Stimulated activated CD8-positive, alpha-beta memory T cell treated with anti-CD3 and anti-CD28 coated beads, Interleukin-15, amount 100 ng/mL, for 1 hour (primary cell): Measurements from ENCODE around the gene GTF3C5.
"Not testable (repeated sequence)": the region's sequence is repeated elsewhere in the genome, so short reads cannot be mapped to it uniquely, and the experiment has no call there.

Experiments
- DNase-seq: peaks from one replicate; pipeline ENCODE4 v3.0.0-alpha.2; 2020; ENCODE audit warnings: low read depth

GTF3C5 gene

DNA sequence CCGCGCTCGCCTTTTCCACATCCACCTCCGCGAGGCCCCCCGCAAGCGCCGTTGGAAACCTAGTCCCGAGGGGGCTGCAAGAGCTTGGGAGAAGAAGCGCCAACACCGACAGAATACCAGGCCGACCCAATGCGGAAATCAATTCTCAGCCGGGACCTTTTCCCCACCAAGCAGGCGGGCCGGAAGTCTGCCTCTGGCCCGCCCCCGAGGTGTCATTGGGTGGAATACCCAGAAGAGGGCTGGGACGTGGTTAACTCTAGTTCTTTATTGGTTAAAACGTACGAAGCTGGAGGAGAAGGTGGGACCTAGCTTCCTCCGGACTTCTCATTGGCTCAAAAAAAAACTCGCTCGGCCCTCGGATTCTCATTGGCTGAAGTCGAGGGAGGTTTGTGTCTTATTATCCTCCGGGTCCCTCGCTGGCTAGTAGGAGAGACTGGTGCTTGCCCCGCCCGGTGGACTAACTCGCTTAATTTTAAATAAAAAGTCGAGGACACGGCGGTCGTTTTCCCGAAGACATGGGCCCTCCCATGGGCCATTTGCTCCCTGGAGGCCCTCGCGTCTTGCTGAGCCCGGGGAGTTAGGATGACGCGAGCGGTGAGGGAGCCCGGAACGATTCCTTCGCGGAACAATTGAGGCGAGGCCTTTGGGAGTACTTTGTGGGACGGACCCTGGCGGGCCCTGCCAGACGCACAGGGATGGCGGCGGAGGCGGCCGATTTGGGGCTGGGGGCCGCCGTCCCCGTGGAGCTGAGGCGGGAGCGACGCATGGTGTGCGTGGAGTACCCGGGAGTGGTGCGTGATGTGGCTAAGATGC lies at the start of gene GTF3C5:
Gene GTF3C5 (plus strand): TSS at position 681 of the 813 bp plus-strand sequence. CDS start 15 bp downstream, at position 696.
- peak; percentile 83 for DNase-seq

DNA sequence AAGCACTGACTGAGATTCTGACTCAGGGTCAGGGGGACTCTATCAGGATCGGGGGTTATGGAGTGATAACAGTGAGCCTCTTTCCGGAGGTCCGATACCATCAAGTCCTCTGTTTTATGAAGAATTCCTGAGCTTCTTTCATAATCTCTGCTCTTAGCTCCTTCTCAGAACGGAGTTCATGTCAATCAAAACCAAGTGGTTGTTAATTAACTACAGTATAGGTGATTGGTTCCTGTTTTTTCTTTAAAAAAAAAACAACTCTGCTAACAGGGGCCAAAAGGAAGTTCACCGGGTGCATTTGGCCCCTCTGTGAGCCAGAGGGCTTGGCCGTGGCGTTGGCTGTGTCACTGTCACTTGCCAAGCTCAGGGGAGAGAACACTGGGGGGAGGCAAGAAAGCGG lies 48.3 kb upstream of the GTF3C5 start:
- DNase-seq = no peak

GRCh38 chr9:132983491-132984201 lies 47.2 kb upstream of the GTF3C5 start:
- DNase-seq = no peak

DNA sequence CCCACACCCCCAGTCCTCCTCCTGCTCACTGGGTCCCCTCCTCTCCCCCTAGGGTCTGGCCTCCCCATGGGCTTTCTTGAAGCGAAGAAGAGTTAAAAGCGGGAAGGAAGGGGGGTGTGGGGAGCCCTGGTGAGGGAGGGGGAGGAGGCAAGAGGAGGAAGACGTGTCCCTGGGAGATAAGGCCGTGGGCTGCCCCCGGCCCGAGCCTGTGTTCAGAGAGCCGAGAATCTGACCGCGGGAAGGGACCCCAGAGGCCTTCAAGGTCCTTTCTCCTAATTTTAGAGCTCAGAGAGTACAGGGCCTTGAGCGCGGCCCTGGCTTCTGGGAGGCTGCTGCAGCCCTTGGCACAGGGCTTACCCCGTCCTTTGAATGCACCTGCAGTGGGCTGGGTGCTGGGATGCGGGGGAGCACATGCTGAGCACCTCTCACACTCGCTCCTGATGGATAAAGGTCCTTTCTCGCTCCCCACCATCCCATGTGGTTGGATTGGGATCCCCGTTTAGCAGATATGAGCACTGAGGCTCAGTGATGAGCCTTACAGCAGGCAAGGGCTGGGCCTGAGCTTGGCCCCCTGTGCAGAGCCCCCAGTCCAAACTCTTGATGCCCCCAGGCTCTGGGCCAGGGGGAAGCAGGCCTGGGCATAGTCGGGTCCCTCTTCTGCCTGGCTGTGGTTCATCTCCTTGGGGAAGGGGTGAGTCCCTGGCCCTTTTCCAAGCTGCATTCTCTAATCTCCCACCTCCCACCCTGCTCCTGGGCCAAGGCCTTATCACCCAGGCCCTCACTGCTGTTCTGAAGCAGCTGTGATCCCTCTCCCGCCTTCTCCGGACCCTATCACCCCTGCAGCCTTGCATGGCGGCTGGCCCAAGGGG lies 46.4 kb upstream of the GTF3C5 start:
- DNase-seq = no peak

GRCh38 chr9:132985071-132985350 lies 45.8 kb upstream of the GTF3C5 start:
- DNase-seq = no peak

DNA sequence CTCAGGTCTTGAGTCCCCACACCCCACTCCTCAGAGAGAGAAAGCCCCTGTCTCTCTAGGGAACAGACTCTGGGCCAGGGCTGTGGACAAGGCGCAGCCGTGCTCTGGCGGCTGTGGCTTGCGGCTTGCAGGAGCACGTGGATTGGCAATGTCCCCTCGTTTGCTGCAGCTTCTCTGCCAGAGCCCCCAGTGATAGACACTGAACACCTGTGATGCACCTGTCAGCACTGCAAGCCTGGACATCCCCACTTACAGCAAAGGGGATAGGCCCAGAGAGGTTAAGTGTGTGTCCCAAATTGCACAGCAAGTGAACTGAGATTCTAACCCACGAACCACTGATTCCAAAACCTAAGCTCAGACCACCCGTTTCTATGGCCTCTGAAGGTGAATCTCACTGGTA lies 45.3 kb upstream of the GTF3C5 start:
- DNase-seq = no peak

- DNase-seq = no peak
These were observed 44.7 kb upstream of the GTF3C5 start for GRCh38 chr9:132986114-132986513.

- no peak for DNase-seq
These were observed 43.9 kb upstream of the GTF3C5 start for GRCh38 chr9:132986640-132987620.

- no peak for DNase-seq
These were observed 42.4 kb upstream of the GTF3C5 start for GRCh38 chr9:132988244-132989013.

- DNase-seq = no peak
These were observed 41.8 kb upstream of the GTF3C5 start for GRCh38 chr9:132989014-132989310.

DNA sequence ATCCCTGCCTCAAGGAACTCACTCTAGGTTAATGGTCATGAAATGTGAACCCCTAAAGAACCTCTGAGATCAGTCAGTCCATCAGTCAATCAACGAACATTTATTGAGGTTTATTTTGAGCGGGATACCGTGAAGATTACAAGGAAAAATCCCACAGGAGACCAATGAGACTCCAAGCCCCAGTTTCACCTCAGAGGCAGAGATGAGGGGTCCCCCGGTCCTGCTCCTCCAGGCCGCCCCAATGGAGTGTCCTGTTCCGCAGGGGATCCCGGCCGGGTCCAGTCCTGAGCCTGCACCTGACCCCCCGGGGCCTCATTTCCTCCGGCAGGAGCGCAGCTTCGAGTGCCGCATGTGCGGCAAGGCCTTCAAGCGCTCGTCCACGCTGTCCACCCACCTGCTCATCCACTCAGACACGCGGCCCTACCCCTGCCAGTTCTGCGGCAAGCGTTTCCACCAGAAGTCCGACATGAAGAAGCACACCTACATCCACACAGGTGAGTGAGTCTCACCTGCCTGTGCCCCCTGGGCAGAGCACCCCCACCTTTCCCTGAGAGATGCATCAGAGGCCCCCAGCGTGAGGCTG lies 41.3 kb upstream of the GTF3C5 start:
- no peak for DNase-seq

DNA sequence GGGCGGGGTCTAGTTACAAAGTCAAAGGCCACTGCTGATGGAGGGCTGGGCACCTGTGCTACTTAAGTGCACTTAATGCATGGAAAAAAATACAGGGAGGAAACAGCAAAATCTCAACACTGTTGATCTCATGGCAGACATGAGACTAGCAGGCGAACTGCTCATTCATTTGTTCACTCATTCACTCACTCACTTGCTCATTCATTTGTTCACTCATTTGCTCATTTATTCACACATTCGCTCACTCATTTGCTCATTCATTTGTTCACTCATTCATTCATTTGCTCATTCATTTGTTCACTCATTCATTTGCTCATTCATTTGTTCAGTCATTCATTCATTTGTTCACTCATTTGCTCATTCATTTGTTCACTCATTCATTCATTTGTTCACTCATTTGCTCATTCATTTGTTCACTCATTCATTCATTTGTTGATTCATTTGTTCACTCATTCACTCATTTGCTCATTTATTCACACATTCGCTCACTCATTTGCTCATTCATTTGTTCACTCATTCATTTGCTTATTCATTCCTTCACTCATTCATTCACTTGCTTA lies 40.7 kb upstream of the GTF3C5 start:
- not testable (repeated sequence) for DNase-seq

DNA sequence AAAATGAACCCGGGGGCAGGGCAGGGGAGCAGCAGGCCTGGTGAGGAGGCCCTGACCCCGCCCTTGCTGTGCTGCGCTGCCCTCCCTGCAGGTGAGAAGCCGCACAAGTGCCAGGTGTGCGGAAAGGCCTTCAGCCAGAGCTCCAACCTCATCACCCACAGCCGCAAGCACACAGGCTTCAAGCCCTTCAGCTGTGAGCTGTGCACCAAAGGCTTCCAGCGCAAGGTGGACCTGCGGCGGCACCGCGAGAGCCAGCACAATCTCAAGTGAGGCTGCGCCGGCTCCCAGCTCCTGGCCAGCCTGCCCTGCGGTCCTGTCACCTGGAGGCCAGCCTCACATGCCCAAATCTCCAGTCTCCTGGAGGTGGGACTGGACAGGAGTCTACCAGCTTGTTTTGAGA lies 40.0 kb upstream of the GTF3C5 start:
- DNase-seq = no peak

DNA sequence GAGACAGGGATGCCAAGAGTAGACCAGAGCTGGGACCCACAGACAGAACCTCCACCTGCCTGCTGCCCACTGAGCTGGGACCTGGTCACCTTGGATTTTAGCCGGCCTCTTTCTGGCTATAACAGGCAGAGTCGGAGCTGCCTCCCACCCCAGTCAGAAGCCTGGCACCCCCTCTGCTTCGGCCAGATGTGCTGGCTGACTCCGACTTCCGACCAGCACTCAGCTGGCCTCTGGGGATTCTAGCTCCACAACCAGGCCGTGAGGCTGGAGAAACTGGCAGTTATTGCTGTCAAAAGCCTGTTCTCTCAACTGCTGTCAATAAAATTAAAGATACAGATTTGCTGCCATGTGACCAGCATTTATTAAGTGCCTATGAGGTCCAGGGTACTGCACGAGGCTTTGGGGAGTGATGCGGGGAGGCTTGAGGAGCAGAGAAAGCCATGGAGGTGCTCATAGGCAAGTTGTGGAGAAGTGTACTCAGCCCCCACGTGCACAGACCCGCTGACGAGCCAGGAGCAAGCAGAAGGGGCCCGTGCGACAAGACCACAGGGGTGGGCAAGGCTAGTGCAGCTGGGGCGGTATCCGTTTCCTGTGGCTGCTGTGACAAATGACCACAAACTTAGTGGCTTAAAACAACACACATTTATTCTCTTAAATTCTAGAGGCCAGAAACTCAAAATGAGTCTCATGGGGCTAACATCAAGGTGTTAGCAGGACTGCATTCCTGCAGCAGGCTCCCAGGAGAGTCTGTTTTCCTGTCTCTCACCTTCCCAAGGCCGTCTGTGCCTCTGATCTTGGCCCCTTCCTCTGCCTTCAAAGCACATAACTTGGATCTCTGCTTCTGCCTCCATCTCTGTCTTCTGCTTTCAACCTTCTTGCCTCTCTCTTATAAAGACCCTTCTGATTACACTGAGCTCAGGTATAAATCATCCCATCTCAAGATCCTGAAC lies 39.2 kb upstream of the GTF3C5 start:
- DNase-seq = no peak

DNA sequence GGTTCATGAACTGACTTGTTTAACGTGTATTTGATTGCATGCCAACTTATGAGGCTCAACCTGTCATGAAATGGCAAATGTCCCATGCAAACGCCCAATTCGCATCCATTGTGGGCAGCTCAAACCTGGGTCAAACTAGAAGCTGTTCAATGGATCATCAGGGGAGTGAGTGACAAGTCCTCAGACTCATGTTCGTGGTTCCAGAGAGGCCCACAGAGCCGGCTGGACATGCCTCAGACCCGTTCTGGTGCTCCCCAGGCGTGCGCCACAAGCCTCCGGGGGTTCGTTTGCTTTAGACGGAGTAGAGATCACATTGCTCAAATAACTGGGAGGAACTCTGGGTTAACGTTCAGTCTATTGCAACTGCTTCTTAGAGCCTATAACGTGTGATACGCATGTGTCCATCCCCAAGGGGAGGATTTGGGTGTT lies 37.3 kb upstream of the GTF3C5 start:
- no peak for DNase-seq

DNA sequence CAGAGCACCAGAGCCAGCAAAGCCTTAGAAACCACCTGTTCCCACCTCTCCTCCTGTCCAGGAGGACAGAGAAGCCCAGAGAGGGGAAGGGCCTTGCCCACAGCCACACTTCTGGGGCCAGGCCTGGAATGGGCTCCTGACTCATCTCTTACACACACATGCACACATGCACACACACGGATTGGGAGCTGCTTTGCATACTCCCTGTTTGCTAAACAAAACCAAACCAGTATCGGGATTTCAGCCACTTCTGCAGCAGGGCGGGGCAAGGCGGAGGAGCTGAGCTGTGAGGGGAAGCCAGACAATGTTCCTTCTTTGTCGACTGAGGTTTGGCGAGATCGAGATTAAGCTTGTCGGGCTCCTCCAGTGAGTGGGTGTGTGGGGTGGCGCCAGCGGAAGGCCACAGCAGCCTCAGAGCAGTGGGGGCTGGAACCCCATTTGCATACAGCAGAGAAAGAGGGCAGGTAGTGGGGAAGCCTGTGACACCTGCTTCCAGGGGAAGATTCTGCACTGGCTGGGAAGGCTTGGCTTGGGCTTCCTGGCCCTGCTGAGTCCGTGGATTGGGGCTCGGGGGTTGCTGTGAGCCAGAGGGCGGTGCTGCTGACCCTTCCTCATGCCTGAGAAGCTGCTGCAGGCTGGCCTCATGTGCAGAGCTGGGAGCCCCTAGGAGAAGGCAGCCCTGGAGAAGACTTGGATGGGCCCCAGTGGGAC lies 36.2 kb upstream of the GTF3C5 start:
- no peak for DNase-seq

DNA sequence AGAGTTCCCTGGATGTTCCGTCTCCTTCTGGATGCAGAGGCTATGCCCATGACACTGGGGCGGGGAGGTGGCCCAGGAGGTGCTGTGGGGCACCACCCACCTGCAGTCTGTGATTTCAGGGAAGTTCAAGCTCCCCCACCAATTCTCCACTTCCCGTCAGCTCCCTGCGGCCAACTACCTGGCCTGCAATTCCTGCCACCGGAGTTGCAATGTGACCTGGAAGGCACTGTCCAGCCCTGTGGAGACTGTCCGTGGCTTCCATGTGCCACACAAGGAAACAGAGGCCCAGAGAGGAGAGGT lies 35.7 kb upstream of the GTF3C5 start:
- DNase-seq = no peak

GRCh38 chr9:132995879-132996278 lies 34.9 kb upstream of the GTF3C5 start:
- no peak for DNase-seq

DNA sequence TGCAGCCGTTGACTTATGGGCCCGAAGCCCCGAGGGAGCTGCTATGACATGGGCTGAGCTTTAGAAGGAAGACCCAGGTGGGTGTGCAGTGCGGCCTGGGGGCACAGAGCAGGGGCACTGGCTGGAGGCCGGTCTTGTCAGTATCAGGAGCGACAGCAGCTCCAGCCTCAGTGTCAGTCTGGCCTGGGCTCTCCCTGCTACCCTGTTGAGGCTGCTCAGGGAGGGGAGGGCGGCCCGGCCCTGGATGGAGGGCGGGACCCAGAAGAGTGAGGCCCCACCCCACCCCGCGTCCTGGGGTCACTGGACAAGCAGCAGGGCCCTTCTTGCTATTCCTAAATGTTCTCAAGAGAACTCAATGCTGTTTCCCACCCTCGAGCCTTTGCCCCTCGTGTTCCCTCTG lies 34.3 kb upstream of the GTF3C5 start:
- DNase-seq = no peak
